Subcutaneous abdominal adipose tissue (tissue), 5 donors: ENCODE results near the gene XPNPEP3.
"Not testable (repeated sequence)": the region's sequence is repeated elsewhere in the genome, so short reads cannot be mapped to it uniquely, and the experiment has no call there.

Source experiments
- H3K27ac ChIP-seq: one replicate; pipeline ENCODE4 v1.7.0; 2013; ENCODE audit warnings: low read depth, mild to moderate bottlenecking, inconsistent platforms, low read length, moderate library complexity
- H3K27me3 ChIP-seq, 5 donors: one replicate each; pipeline ENCODE4 v1.7.0; 2013; ENCODE audit warnings: low read length in 5 of 5, inconsistent platforms in 1 of 5; ENCODE audit not compliant: control insufficient read depth in 5 of 5, insufficient read depth in 4 of 5
- H3K36me3 ChIP-seq, 5 donors: one replicate each; pipeline ENCODE4 v1.7.0; 2013; ENCODE audit warnings: low read length in 5 of 5; ENCODE audit not compliant: control insufficient read depth in 5 of 5, insufficient read depth in 5 of 5
- H3K4me1 ChIP-seq, 5 donors: one replicate each; pipeline ENCODE4 v1.7.0; 2013; ENCODE audit warnings: low read length in 5 of 5, mild to moderate bottlenecking in 3 of 5, moderate library complexity in 1 of 5; ENCODE audit not compliant: control insufficient read depth in 5 of 5, insufficient read depth in 5 of 5
- H3K4me3 ChIP-seq, 5 donors: one replicate each; pipeline ENCODE4 v1.7.0; 2013; ENCODE audit warnings: low read length in 5 of 5, low read depth in 1 of 5
- H3K9ac ChIP-seq, 5 donors: one replicate each; pipeline ENCODE4 v1.7.0; 2013; ENCODE audit warnings: low read length in 5 of 5, mild to moderate bottlenecking in 4 of 5, moderate library complexity in 3 of 5
- H3K9me3 ChIP-seq, 5 donors: one replicate each; pipeline ENCODE4 v1.7.0; 2013; ENCODE audit warnings: low read length in 5 of 5; ENCODE audit not compliant: control insufficient read depth in 5 of 5
- donor health status: healthy.
- donor health status: healthy.
- donor health status: healthy.
- donor health status: healthy.
- donor health status: healthy.

XPNPEP3 gene

GRCh38 chr22:40878922-40879321 lies 22.0 kb downstream of the XPNPEP3 start:
- no peaks in the 10 kb centered on the region for H3K27me3 ChIP-seq
- peak overlapping the region in 1 of 5 donors; percentile 47 for H3K9ac ChIP-seq
- peaks cover 0 to 26% (median 22%) of the 10 kb centered on the region in 5 donors for H3K36me3 ChIP-seq
- no peak overlapping the region for H3K4me3 ChIP-seq
- peaks cover 0 to 6% (median 0%) of the 10 kb centered on the region in 5 donors for H3K4me1 ChIP-seq
- H3K9me3 ChIP-seq = no peaks in the 10 kb centered on the region
- H3K27ac ChIP-seq = peak overlapping the region; percentile 77

- peaks cover 30 to 64% (median 46%) of the 10 kb centered on the region in 5 donors for H3K36me3 ChIP-seq
- no peak overlapping the region for H3K9ac ChIP-seq
- no peak overlapping the region for H3K27ac ChIP-seq
- H3K27me3 ChIP-seq = no peaks in the 10 kb centered on the region
- H3K9me3 ChIP-seq = no peaks in the 10 kb centered on the region
- no peak overlapping the region for H3K4me3 ChIP-seq
- no peaks in the 10 kb centered on the region for H3K4me1 ChIP-seq
Measured at GRCh38 chr22:40889116-40889515, 32.2 kb downstream of the XPNPEP3 start.

- no peaks in the 10 kb centered on the region for H3K4me1 ChIP-seq
- no peak overlapping the region for H3K9ac ChIP-seq
- H3K36me3 ChIP-seq = peaks cover 31 to 58% (median 42%) of the 10 kb centered on the region in 5 donors
- no peaks in the 10 kb centered on the region for H3K9me3 ChIP-seq
- H3K27ac ChIP-seq = no peak overlapping the region
- no peaks in the 10 kb centered on the region for H3K27me3 ChIP-seq
- H3K4me3 ChIP-seq = no peak overlapping the region
Measured at GRCh38 chr22:40890881-40891280, 33.9 kb downstream of the XPNPEP3 start.

GRCh38 chr22:40894417-40894816 lies 37.5 kb downstream of the XPNPEP3 start:
- Histone ChIP-seq H3K36me3 (peaks cover 11 to 30% (median 13%) of the 10 kb centered on the region in 5 donors), H3K27me3 (no peaks in the 10 kb centered on the region), H3K9me3 (no peaks in the 10 kb centered on the region), H3K4me1 (peaks cover 0 to 5% (median 0%) of the 10 kb centered on the region in 5 donors), H3K9ac (no peak overlapping the region), H3K4me3 (no peak overlapping the region), H3K27ac (no peak overlapping the region)

- H3K4me3 ChIP-seq = no peak overlapping the region
- peak overlapping the region in 1 of 5 donors; percentile 41 for H3K9ac ChIP-seq
- no peak overlapping the region for H3K27ac ChIP-seq
Measured at GRCh38 chr22:40898850-40899357, 42.0 kb downstream of the XPNPEP3 start.

GRCh38 chr22:40904101-40904500 lies 47.2 kb downstream of the XPNPEP3 start:
- Histone ChIP-seq H3K9ac (no peak overlapping the region), H3K36me3 (peaks cover 3 to 45% (median 18%) of the 10 kb centered on the region in 5 donors), H3K9me3 (no peaks in the 10 kb centered on the region), H3K27ac (no peak overlapping the region), H3K4me1 (peaks cover 0 to 2% (median 0%) of the 10 kb centered on the region in 5 donors), H3K27me3 (no peaks in the 10 kb centered on the region), H3K4me3 (no peak overlapping the region)

More at GRCh38 chr22:40898850-40899357, 42.0 kb downstream of the XPNPEP3 start:
- Histone ChIP-seq H3K27me3 (no peaks in the 10 kb centered on the region), H3K4me1 (peaks cover 0 to 5% (median 0%) of the 10 kb centered on the region in 5 donors), H3K9me3 (no peaks in the 10 kb centered on the region), H3K36me3 (peaks cover 4 to 16% (median 10%) of the 10 kb centered on the region in 5 donors)

- H3K36me3 ChIP-seq = peaks cover 10 to 50% (median 26%) of the 10 kb centered on the region in 5 donors
- no peaks in the 10 kb centered on the region for H3K4me1 ChIP-seq
- no peak overlapping the region for H3K9ac ChIP-seq
- H3K4me3 ChIP-seq = no peak overlapping the region
- no peak overlapping the region for H3K27ac ChIP-seq
- H3K27me3 ChIP-seq = no peaks in the 10 kb centered on the region
- no peaks in the 10 kb centered on the region for H3K9me3 ChIP-seq
Measured at GRCh38 chr22:40908895-40909294, 51.9 kb downstream of the XPNPEP3 start.

GRCh38 chr22:40911772-40912171 lies 54.8 kb downstream of the XPNPEP3 start:
- Histone ChIP-seq H3K9me3 (no peaks in the 10 kb centered on the region), H3K36me3 (peaks cover 12 to 50% (median 31%) of the 10 kb centered on the region in 5 donors), H3K4me1 (no peaks in the 10 kb centered on the region), H3K9ac (no peak overlapping the region), H3K4me3 (no peak overlapping the region), H3K27me3 (no peaks in the 10 kb centered on the region), H3K27ac (no peak overlapping the region)

- not testable (repeated sequence) for H3K9ac ChIP-seq, H3K4me1 ChIP-seq, H3K4me3 ChIP-seq, H3K27ac ChIP-seq, H3K27me3 ChIP-seq, H3K9me3 ChIP-seq
- H3K36me3 ChIP-seq = peaks cover 12 to 45% (median 32%) of the 10 kb centered on the region in 5 donors
Measured at GRCh38 chr22:40912987-40913386, 56.0 kb downstream of the XPNPEP3 start.

- Histone ChIP-seq H3K36me3 (peaks cover 4 to 43% (median 23%) of the 10 kb centered on the region in 5 donors), H3K27ac (no peak overlapping the region), H3K27me3 (no peaks in the 10 kb centered on the region), H3K9me3 (no peaks in the 10 kb centered on the region), H3K4me3 (no peak overlapping the region), H3K4me1 (peaks cover 0 to 15% (median 6%) of the 10 kb centered on the region in 5 donors), H3K9ac (no peak overlapping the region)
Measured at GRCh38 chr22:40919446-40919845, 62.5 kb downstream of the XPNPEP3 start.
